Stomach (tissue), 9 donors: Measurements from ENCODE around the gene GPC4. TPM values are rescaled to one million over a fixed set of nuclear protein-coding genes. Genes with fewer than 3 reads are reported as not detected.

Experiments used
- DNase-seq, 2 donors: peaks; one replicate each; pipeline versions ENCODE4 v3.0.0 to v3.0.0-alpha.2; 2013 to 2019
- H3K27ac ChIP-seq, 5 donors: fragments of 200-600 bp in 4 of 5; sonication (generic) in 4 of 5; one replicate each; pipeline ENCODE4 v1.5.1; 2013 to 2019; ENCODE audit warnings: mild to moderate bottlenecking in 1 of 5, moderate library complexity in 1 of 5
- H3K27me3 ChIP-seq, 3 donors: fragments of 200-600 bp; sonication (generic); one replicate each; pipeline ENCODE4 v1.5.1; 2017 to 2019; ENCODE audit warnings: mixed run types in 1 of 3
- H3K36me3 ChIP-seq, 4 donors: fragments of 200-600 bp; sonication (generic); 1 replicate in 3 of 4; 2 replicates in 1 of 4; pipeline ENCODE4 v1.5.1; 2016 to 2019
- H3K4me1 ChIP-seq, 4 donors: fragments of 200-600 bp; sonication (generic); one replicate each; pipeline ENCODE4 v1.5.1; 2016 to 2019
- H3K4me3 ChIP-seq, 4 donors: fragments of 200-600 bp; sonication (generic) in 3 of 4; one replicate each; pipeline ENCODE4 v1.5.1; 2016 to 2019; ENCODE audit warnings: mild to moderate bottlenecking in 1 of 4
- H3K9me3 ChIP-seq, 4 donors: fragments of 200-600 bp; sonication (generic); one replicate each; pipeline ENCODE4 v1.5.1; 2016 to 2019
- CTCF ChIP-seq, 7 experiments: fragments of 450-650 bp in 4 of 7; fragments of 200-600 bp in 3 of 7; sonication (generic) in 3 of 7; IDR thresholded peaks; one replicate each; pipeline ENCODE4 v1.5.1; 2016 to 2019; ENCODE audit warnings: antibody characterized with exemption in 7 of 7, control low read depth in 2 of 7, mild to moderate bottlenecking in 1 of 7
- EP300 ChIP-seq: sonication (generic); formaldehyde crosslinking; IDR thresholded peaks from one replicate; pipeline ENCODE4 v1.6.1; 2017; ENCODE audit warnings: antibody characterized with exemption
- POLR2A ChIP-seq, 4 donors: fragments of 450-650 bp; IDR thresholded peaks; one replicate each; pipeline ENCODE4 v1.6.1; 2016; ENCODE audit warnings: antibody characterized with exemption in 4 of 4, control low read depth in 2 of 4, mild to moderate bottlenecking in 1 of 4, moderate library complexity in 1 of 4
- POLR2AphosphoS5 ChIP-seq, 3 donors: sonication (generic); formaldehyde crosslinking; IDR thresholded peaks; one replicate each; pipeline ENCODE4 v1.6.1; 2016; ENCODE audit warnings: antibody characterized with exemption in 3 of 3
- WGBS, 5 donors: extraction: QIAGEN DNeasy Blood & Tissue Kit in 3 of 5; methylation state at CpG; one replicate each; pipeline versions ENCODE4 v1.1.5 to v1.1.7; 2013 to 2018; 5-methylcytosine and 5-hydroxymethylcytosine counted together
- intact Hi-C: fragments of 100-400 bp; cut with DNase I; formaldehyde crosslinking; loops from one replicate; pipeline ENCODE4 v1.15.1; 2023; ENCODE audit warnings: low total_unique reads
- polyA plus RNA-seq, 3 donors: library from polyadenylated mRNA; stranded (reverse); fragments of 200-250 nt; gene quantifications; one replicate each; pipeline ENCODE4 v1.2.3, GENCODE V29; 2013
- total RNA-seq, 5 donors: library from RNA; depleted of rRNA; stranded (reverse); fragments of >200 nt; gene quantifications; one replicate each; pipeline versions ENCODE4 v1.1.0 to v1.2.3, GENCODE V29; 2014 to 2016
- donor health status: healthy with polysubstance abuse.
- donor health status: Bipolar disorder and iron deficiency.
- donor health status: healthy.

The GPC4 gene
- total and polyA plus RNA-seq, 8 donors: 3.5 to 32.1 (median 14.7) TPM

DNA sequence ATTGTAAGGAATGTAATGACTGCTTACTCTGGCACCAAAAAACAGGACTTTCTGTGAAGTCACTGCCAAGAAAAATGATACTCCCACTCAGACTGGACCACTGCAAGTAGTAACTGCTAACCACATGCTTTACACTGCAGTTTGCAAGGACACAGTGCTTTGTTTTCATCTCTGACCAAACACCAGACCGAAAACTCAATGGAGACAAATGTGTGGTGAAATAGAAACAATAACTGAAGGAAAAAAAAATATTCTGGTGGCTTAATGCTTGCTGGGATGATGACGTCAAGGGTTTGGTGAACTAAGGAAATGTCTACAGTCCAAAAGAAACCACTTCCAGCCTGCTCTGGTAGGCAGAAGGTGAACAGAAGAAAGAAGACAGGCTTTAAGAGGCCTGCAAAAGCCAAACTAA, 13.2 kb downstream of the GPC4 start:
- TF ChIP-seq CTCF (IDR thresholded peaks at IDR 0.05): no peak
- no peak for TF ChIP-seq POLR2AphosphoS5 (IDR thresholded peaks at IDR 0.05)
- TF ChIP-seq EP300: no peak
- TF ChIP-seq POLR2A (IDR thresholded peaks at IDR 0.05): no peak
- no peaks in the 10 kb centered on the region for H3K36me3 ChIP-seq

DNA sequence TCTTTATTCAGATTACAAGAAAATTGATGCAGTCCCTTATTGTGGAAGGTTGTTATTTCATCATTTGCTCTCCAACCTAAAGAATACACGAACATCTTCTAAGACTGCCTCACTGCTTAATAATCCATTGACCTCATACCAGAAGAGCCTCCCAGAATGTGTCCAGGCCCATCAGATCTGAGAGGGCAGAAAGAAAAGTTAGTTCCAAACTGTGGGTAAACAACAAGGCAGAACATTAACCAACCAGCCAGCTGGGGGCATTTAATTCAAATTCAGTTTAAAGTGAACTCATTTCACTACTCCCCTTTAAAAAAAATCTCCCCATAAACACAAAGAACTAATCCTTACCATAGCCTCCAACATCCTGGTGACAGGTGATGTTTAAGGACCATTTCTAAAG, 13.8 kb downstream of the GPC4 start:
- TF ChIP-seq EP300 (no peak), POLR2AphosphoS5 (IDR thresholded peaks at IDR 0.05) (no peak), POLR2A (IDR thresholded peaks at IDR 0.05) (no peak), CTCF (IDR thresholded peaks at IDR 0.05) (no peak)
- Histone ChIP-seq H3K36me3 (no peaks in the 10 kb centered on the region), H3K27me3 (no peaks in the 10 kb centered on the region), H3K27ac (peak overlapping the region in 3 of 5 donors; percentile 39 to 67 (median 45)), H3K4me1 (peaks cover 0 to 24% (median 14%) of the 10 kb centered on the region in 4 donors), H3K4me3 (no peak overlapping the region), H3K9me3 (no peaks in the 10 kb centered on the region)
- intact Hi-C loops: no loop called here
- 11 to 21% (median 18%) methylated on average over 1 of the region's 1 CpG for WGBS, 5 donors
- no peak for DNase-seq

More for the DNA sequence above, 13.2 kb downstream of the GPC4 start:
- Histone ChIP-seq H3K27me3 (no peaks in the 10 kb centered on the region), H3K4me1 (peaks cover 0 to 19% (median 13%) of the 10 kb centered on the region in 4 donors), H3K4me3 (no peak overlapping the region), H3K9me3 (no peaks in the 10 kb centered on the region), H3K27ac (peak overlapping the region in 4 of 5 donors; percentile 16 to 67 (median 42))
- WGBS, 5 donors: 19 to 47% (median 40%) methylated on average over 2 of the region's 2 CpGs
- DNase-seq: peak in 1 of 2 donors; percentile 21
- intact Hi-C loops: no loop called here

GRCh38 chrX:133399411-133399810, 15.9 kb downstream of the GPC4 start:
- no peak overlapping the region for H3K4me3 ChIP-seq
- DNase-seq: no peak
- H3K27me3 ChIP-seq: no peaks in the 10 kb centered on the region
- peaks cover 0 to 29% (median 18%) of the 10 kb centered on the region in 4 donors for H3K4me1 ChIP-seq
- intact Hi-C loops: no loop called here
- H3K9me3 ChIP-seq: no peaks in the 10 kb centered on the region
- TF ChIP-seq EP300 (no peak), CTCF (IDR thresholded peaks at IDR 0.05) (no peak), POLR2A (IDR thresholded peaks at IDR 0.05) (no peak), POLR2AphosphoS5 (IDR thresholded peaks at IDR 0.05) (no peak)
- no peak overlapping the region for H3K27ac ChIP-seq
- no peaks in the 10 kb centered on the region for H3K36me3 ChIP-seq
- 75 to 93% (median 88%) methylated on average over 3 of the region's 3 CpGs for WGBS, 5 donors

- TF ChIP-seq POLR2AphosphoS5 (IDR thresholded peaks at IDR 0.05): no peak
- no peak for TF ChIP-seq EP300
- TF ChIP-seq POLR2A (IDR thresholded peaks at IDR 0.05): no peak
- no peak for TF ChIP-seq CTCF (IDR thresholded peaks at IDR 0.05)
- DNase-seq: no peak
- WGBS, 5 donors: 91 to 100% (median 98%) methylated on average over 2 of the region's 2 CpGs
- intact Hi-C loops: no loop called here
- no peak overlapping the region for H3K27ac ChIP-seq
- no peaks in the 10 kb centered on the region for H3K9me3 ChIP-seq
- H3K4me3 ChIP-seq: no peak overlapping the region
- H3K27me3 ChIP-seq: no peaks in the 10 kb centered on the region
- H3K36me3 ChIP-seq: no peaks in the 10 kb centered on the region
- peaks cover 5 to 39% (median 18%) of the 10 kb centered on the region in 4 donors for H3K4me1 ChIP-seq
Measured at GRCh38 chrX:133394765-133395164, 20.5 kb downstream of the GPC4 start.
